Heart left ventricle (tissue), 16 donors: ENCODE results near the gene PLCB4. TPM values are rescaled to one million over a fixed set of nuclear protein-coding genes. Genes with fewer than 3 reads are reported as not detected.

Experiments
- ATAC-seq, 4 donors: fragments of 200-7000 bp; cut with Tn5 transposase; one replicate each; pipeline ENCODE4 v1.9.1; 2020 to 2022; ENCODE audit warnings: moderate library complexity in 4 of 4, mild to moderate bottlenecking in 3 of 4, moderate number of reproducible peaks in 1 of 4
- DNase-seq, 5 donors: peaks; one replicate each; pipeline ENCODE4 v3.0.0-alpha.2; 2020
- H3K27ac ChIP-seq, 12 donors: fragments of 200-600 bp; sonication (generic) in 4 of 12; one replicate each; pipeline versions ENCODE4 v1.5.0 to v1.8.0; 2016 to 2022; ENCODE audit warnings: mild to moderate bottlenecking in 2 of 12
- H3K27me3 ChIP-seq, 9 donors: fragments of 200-600 bp; sonication (generic) in 2 of 9; one replicate each; pipeline versions ENCODE4 v1.5.1 to v1.8.0; 2016 to 2022; ENCODE audit warnings: mild to moderate bottlenecking in 3 of 9
- H3K36me3 ChIP-seq, 9 donors: fragments of 200-600 bp; sonication (generic) in 2 of 9; one replicate each; pipeline versions ENCODE4 v1.5.0 to v1.8.0; 2018 to 2022; ENCODE audit warnings: mild to moderate bottlenecking in 2 of 9
- H3K4me1 ChIP-seq, 12 donors: fragments of 200-600 bp; sonication (generic) in 4 of 12; one replicate each; pipeline versions ENCODE4 v1.5.0 to v1.8.0; 2016 to 2022; ENCODE audit warnings: mild to moderate bottlenecking in 3 of 12
- H3K4me3 ChIP-seq, 12 donors: fragments of 200-600 bp; sonication (generic) in 4 of 12; one replicate each; pipeline versions ENCODE4 v1.5.0 to v1.8.0; 2017 to 2022; ENCODE audit warnings: mild to moderate bottlenecking in 9 of 12, moderate library complexity in 4 of 12
- H3K9me3 ChIP-seq, 12 donors: fragments of 200-600 bp; sonication (generic) in 4 of 12; one replicate each; pipeline versions ENCODE4 v1.5.0 to v1.8.0; 2016 to 2022; ENCODE audit warnings: mild to moderate bottlenecking in 1 of 12
- POLR2A ChIP-seq, 2 donors: fragments of 450-650 bp; IDR thresholded peaks; one replicate each; pipeline ENCODE4 v1.6.1; 2017; ENCODE audit warnings: antibody characterized with exemption in 2 of 2, mild to moderate bottlenecking in 2 of 2, moderate library complexity in 2 of 2
- WGBS, 4 donors: extraction: QIAGEN DNeasy Blood & Tissue Kit in 2 of 4; methylation state at CpG; one replicate each; pipeline versions ENCODE4 v1.1.5 to v1.1.7; 2013 to 2018; 5-methylcytosine and 5-hydroxymethylcytosine counted together
- intact Hi-C, 10 donors: fragments of 100-400 bp; cut with DNase I; formaldehyde crosslinking; loops; one replicate each; pipeline versions ENCODE4 v1.11.1 to v1.14.2; 2022
- polyA plus RNA-seq, 2 donors: library from polyadenylated mRNA; stranded (reverse); fragments of 200-250 nt; gene quantifications; one replicate each; pipeline ENCODE4 v1.2.3, GENCODE V29; 2013
- total RNA-seq, 9 donors: library from RNA; depleted of rRNA in 2 of 9; stranded (reverse); fragments of >200 nt in 2 of 9; fragmentation: NEBNext Ultra II Directional in 3 of 9; extraction: Animal tissue kit (Norgen Biotek cat#: 25700) in 3 of 9; gene quantifications; one replicate each; pipeline versions ENCODE4 v1.1.0 to v1.2.4, GENCODE V29; 2016 to 2023
- TF ChIP-seq, protein P1 (sequence below), 12 donors: fragments of 200-600 bp; sonication (generic) in 4 of 12; IDR thresholded peaks; one replicate each; pipeline versions ENCODE4 v1.5.0 to v1.8.0; 2018 to 2022; ENCODE audit warnings: antibody characterized with exemption in 12 of 12, mild to moderate bottlenecking in 5 of 12
- donor health status: ischemic (EF 13 %, LVEDD 7.1; RV severe dilation, severe dysfunction).
- donor health status: healthy with polysubstance abuse.
- donor health status: DM: no; HTN: yes; CAD: no.
- donor health status: DM: no; HTN: no; CAD: no.
- donor health status: ischemic (EF 25% LVEDD 6.9; RV normal size, moderate dysfunction).
- donor health status: ischemic (EF 25% LVEDD 5.7; RV mildly dilated, moderate dysfunction).
- donor health status: healthy.
- donor health status: DM: yes; HTN: yes; CAD: no.
- donor health status: ischemic (EF 35%, LVEDD 5.7; RV mildly dilated, moderate dysfunction).
- donor health status: nonischemic (EF 11% LVEDD 7.7; RV severe dilation, severe dysfunction).
- donor health status: DM: yes; HTN: yes; CAD: no.
- donor health status: PGD.
- donor health status: ischemic (EF 29% LVEDD 5.4; RV normal size, mild dysfunction).
- donor health status: nonischemic (EF 23%, LVEDD 6.1; RV moderate dilation, normal function).

Gene PLCB4
- total and polyA plus RNA-seq, 11 donors: 8.4 to 31.8 (median 18.5) TPM

DNA sequence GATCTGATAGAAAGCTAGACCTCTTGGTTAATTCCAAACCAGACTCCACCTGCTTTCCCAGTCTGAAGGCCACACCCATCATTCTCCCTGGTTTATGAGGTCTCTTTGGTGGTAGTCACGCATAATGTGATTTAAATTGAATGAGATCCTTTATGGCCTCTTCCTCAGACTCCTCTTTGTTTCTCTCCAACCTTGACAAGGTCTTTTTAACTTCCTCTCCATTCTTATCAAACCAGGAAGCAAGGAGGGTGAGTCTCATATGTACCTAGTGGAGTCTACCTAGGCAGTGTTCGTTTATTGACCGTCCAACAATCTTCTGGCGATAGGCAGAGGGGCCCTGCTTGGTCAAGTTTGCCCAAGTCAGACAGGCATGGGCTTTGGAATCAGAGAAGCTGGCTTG, 261.3 kb downstream of the PLCB4 start:
- H3K27ac ChIP-seq: no peak overlapping the region
- intact Hi-C loops: loop anchor here in 1 of 10 donors (10.0 kb wide), 1 partner anchor 45 kb away; no protein-coding TSS in a partner anchor
- H3K4me1 ChIP-seq: peaks cover 0 to 26% (median 17%) of the 10 kb centered on the region in 12 donors
- 96 to 99% (median 97%) methylated on average over 4 of the region's 4 CpGs for WGBS, 4 donors
- H3K27me3 ChIP-seq: no peaks in the 10 kb centered on the region
- H3K9me3 ChIP-seq: no peaks in the 10 kb centered on the region
- no peak for TF ChIP-seq POLR2A (IDR thresholded peaks at IDR 0.05)
- TF ChIP-seq, protein P1, sequence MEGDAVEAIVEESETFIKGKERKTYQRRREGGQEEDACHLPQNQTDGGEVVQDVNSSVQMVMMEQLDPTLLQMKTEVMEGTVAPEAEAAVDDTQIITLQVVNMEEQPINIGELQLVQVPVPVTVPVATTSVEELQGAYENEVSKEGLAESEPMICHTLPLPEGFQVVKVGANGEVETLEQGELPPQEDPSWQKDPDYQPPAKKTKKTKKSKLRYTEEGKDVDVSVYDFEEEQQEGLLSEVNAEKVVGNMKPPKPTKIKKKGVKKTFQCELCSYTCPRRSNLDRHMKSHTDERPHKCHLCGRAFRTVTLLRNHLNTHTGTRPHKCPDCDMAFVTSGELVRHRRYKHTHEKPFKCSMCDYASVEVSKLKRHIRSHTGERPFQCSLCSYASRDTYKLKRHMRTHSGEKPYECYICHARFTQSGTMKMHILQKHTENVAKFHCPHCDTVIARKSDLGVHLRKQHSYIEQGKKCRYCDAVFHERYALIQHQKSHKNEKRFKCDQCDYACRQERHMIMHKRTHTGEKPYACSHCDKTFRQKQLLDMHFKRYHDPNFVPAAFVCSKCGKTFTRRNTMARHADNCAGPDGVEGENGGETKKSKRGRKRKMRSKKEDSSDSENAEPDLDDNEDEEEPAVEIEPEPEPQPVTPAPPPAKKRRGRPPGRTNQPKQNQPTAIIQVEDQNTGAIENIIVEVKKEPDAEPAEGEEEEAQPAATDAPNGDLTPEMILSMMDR (IDR thresholded peaks at IDR 0.05): no peak
- no peaks in the 10 kb centered on the region for H3K36me3 ChIP-seq
- ATAC-seq (no peak), DNase-seq (no peak)
- H3K4me3 ChIP-seq: no peak overlapping the region

GRCh38 chr20:9331707-9332435, 263.0 kb downstream of the PLCB4 start:
- peaks cover 0 to 24% (median 17%) of the 10 kb centered on the region in 12 donors for H3K4me1 ChIP-seq
- no peaks in the 10 kb centered on the region for H3K9me3 ChIP-seq
- DNase-seq (no peak), ATAC-seq (peak; percentile 33 to 69 (median 57))
- intact Hi-C loops: loop anchor here in 1 of 10 donors (10.0 kb wide), 1 partner anchor 47 kb away; no protein-coding TSS in a partner anchor
- H3K4me3 ChIP-seq: no peak overlapping the region
- H3K27ac ChIP-seq: peak overlapping the region in 6 of 12 donors; percentile 16 to 45 (median 20)
- no peaks in the 10 kb centered on the region for H3K27me3 ChIP-seq
- TF ChIP-seq POLR2A (IDR thresholded peaks at IDR 0.05): no peak
- TF ChIP-seq, protein P1 (IDR thresholded peaks at IDR 0.05): no peak
- no peaks in the 10 kb centered on the region for H3K36me3 ChIP-seq
- 56 to 68% (median 66%) methylated on average over 2 of the region's 2 CpGs for WGBS, 4 donors

DNA sequence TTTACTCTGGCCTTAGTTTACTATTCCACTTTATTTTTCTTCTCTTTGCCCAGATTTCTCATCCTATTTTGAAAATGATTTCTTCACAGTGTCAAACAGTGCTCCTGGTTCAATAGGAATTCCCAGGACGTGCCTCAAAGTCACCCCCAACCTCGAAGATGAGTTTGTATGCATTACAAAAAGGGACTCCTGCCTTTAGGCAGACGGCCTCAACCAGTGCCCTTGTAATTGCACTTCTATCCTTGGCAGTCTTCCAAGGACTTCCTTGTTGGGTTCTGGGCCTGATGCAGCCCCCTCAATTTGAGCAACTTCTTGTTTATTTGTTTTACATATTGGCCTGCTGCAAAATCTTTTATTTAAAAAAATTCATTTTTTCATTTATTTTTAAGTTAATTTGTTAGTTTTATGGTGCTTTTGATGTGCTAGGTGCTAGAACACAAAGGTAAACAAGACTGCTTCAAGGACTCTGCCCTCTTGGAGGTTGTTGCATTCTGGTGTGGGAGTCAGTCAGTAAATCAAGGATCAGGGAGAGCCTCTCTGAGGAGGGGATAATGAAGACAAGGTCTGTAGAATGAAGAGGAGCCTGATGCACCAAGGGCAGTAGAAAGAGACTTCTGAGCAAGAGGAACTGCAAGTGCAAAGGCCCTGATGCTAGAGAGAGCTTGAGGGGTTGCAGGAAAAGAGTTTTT, 264.0 kb downstream of the PLCB4 start:
- H3K36me3 ChIP-seq: peaks cover 0 to under 1% (median 0%) of the 10 kb centered on the region in 9 donors
- H3K4me1 ChIP-seq: peaks cover 0 to 24% (median 17%) of the 10 kb centered on the region in 12 donors
- no peak for TF ChIP-seq POLR2A (IDR thresholded peaks at IDR 0.05)
- TF ChIP-seq, protein P1 (IDR thresholded peaks at IDR 0.05): no peak
- no peaks in the 10 kb centered on the region for H3K27me3 ChIP-seq
- H3K4me3 ChIP-seq: no peak overlapping the region
- intact Hi-C loops: loop anchor here in 1 of 10 donors (10.0 kb wide), 1 partner anchor 48 kb away; no protein-coding TSS in a partner anchor
- H3K9me3 ChIP-seq: no peaks in the 10 kb centered on the region
- 33 to 48% (median 45%) methylated on average over 3 of the region's 3 CpGs for WGBS, 4 donors
- H3K27ac ChIP-seq: no peak overlapping the region
- ATAC-seq (no peak), DNase-seq (no peak)

DNA sequence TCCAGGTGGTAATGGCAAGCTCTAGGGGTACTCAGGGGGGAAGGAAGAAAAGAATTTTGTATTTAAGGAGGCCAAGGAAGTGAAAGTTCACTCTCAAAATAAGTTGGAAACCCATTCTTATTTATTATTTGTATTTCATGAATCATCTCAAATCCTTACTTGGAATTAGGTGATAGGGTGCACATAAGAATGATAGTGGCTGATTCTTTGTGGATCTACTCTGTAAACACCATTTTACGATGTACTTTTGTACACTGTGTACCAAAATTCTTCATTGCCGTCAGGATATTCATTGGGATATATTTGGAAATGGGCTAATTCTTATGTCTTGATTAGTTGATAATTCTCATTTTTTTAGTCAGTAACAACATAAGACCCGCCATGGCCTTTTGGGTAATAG, 266.0 kb downstream of the PLCB4 start:
- WGBS, 4 donors: 91 to 97% (median 95%) methylated on average over 3 of the region's 3 CpGs

More for the DNA sequence above, 266.0 kb downstream of the PLCB4 start:
- intact Hi-C loops: loop anchor here in 2 of 10 donors (5.0 to 10.0 kb wide), 2 partner anchors 48 to 50 kb away; no protein-coding TSS in a partner anchor
- H3K4me1 ChIP-seq: peaks cover 0 to 24% (median 17%) of the 10 kb centered on the region in 12 donors
- TF ChIP-seq POLR2A (IDR thresholded peaks at IDR 0.05): no peak
- TF ChIP-seq, protein P1 (IDR thresholded peaks at IDR 0.05): no peak
- peaks cover 0 to 18% (median 6%) of the 10 kb centered on the region in 9 donors for H3K36me3 ChIP-seq
- H3K27ac ChIP-seq: no peak overlapping the region
- ATAC-seq (no peak), DNase-seq (no peak)
- H3K4me3 ChIP-seq: no peak overlapping the region
- H3K9me3 ChIP-seq: no peaks in the 10 kb centered on the region
- no peaks in the 10 kb centered on the region for H3K27me3 ChIP-seq
